ENCODE results near the gene HDAC1. TPM values are rescaled to one million over a fixed set of nuclear protein-coding genes. Genes with fewer than 3 reads are reported as not detected.

The HDAC1 gene
- polyA plus RNA-seq, 3 donors: 73.8 to 95.0 (median 88.7) TPM

DNA sequence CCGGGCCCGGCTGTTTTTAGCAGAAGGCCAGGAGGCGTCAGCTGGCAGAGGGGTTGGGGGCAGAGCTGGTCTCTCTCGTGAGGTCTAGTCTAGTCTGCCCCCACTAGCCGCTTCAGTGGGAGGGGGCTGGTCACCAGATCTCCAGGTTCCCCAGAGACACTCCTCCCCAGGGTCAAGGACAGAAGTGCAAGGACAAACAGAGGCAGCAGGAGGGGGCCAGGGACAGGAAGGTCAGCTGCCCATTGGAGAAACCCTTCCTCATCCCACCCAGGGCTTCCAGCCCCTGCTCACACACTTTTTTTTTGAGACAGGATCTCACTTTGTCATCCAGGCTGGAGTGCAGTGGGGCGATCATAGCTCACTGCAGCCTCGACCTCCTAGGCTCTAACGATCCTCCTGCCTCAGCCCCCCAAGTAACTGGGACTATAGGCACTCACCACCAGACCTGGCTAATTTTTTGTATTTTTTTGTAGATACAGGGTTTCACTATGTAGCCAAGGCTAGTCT is 60.4 kb downstream of the HDAC1 start:
- Histone ChIP-seq H2AFZ (ENCODE audit: insufficient read depth, low read depth, low read length, poor library complexity, severe bottlenecking) (peak overlapping the region; percentile 76), H3K9ac (ENCODE audit: insufficient read depth, low read length, poor library complexity, severe bottlenecking) (peak overlapping the region; percentile 89), H3K4me1 (ENCODE audit: control insufficient read depth in 1 of 2, insufficient read depth in 2 of 2, low read length in 2 of 2) (peaks cover 58 to 65% of the 10 kb centered on the region in 2 donors), H3K36me3 (replicated peaks in 1 of 2; ENCODE audit: control insufficient read depth in 1 of 2, insufficient read depth in 2 of 2, low read length in 2 of 2) (no peaks in the 10 kb centered on the region), H3K79me2 (ENCODE audit: insufficient read depth, low read length) (no peaks in the 10 kb centered on the region), H4K20me1 (ENCODE audit: insufficient read depth, low read length) (no peaks in the 10 kb centered on the region), H3K4me2 (replicated peaks; ENCODE audit: extremely low read depth, low read length, poor library complexity, severe bottlenecking) (peak overlapping the region; percentile 79), H3K4me3 (replicated peaks in 1 of 3; ENCODE audit: low read depth in 2 of 3, low read length in 3 of 3) (peak overlapping the region; percentile 35 to 74 (median 41)), H3K27me3 (ENCODE audit: control insufficient read depth in 2 of 2, insufficient read depth in 2 of 2, low read length in 2 of 2) (peaks cover 0 to 8% of the 10 kb centered on the region in 2 donors), H3K27ac (ENCODE audit: low read depth in 1 of 2, low read length in 2 of 2) (peak overlapping the region; percentile 63 to 88), H3K9me3 (replicated peaks in 1 of 2; ENCODE audit: control insufficient read depth in 1 of 2, insufficient read depth in 1 of 2, low read length in 2 of 2) (peaks cover 0 to 5% of the 10 kb centered on the region in 2 donors)
- TF ChIP-seq, protein P1, sequence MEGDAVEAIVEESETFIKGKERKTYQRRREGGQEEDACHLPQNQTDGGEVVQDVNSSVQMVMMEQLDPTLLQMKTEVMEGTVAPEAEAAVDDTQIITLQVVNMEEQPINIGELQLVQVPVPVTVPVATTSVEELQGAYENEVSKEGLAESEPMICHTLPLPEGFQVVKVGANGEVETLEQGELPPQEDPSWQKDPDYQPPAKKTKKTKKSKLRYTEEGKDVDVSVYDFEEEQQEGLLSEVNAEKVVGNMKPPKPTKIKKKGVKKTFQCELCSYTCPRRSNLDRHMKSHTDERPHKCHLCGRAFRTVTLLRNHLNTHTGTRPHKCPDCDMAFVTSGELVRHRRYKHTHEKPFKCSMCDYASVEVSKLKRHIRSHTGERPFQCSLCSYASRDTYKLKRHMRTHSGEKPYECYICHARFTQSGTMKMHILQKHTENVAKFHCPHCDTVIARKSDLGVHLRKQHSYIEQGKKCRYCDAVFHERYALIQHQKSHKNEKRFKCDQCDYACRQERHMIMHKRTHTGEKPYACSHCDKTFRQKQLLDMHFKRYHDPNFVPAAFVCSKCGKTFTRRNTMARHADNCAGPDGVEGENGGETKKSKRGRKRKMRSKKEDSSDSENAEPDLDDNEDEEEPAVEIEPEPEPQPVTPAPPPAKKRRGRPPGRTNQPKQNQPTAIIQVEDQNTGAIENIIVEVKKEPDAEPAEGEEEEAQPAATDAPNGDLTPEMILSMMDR (IDR thresholded peaks at IDR 0.05): no peak
- Mint-ChIP-seq H3K36me3 (peaks cover 8 to 26% of the 10 kb centered on the region in 2 donors), H3K4me3 (peak overlapping the region; percentile 68 to 70), H3K27ac (peak overlapping the region in 5 of 7 donors; percentile 40 to 90 (median 73)), H3K27me3 (ENCODE audit: low read depth in 3 of 3) (peaks cover 24 to 32% (median 28%) of the 10 kb centered on the region in 3 donors), H3K4me1 (peaks cover 62% of the 10 kb centered on the region), H3K9me3 (peaks cover 2 to 9% (median 4%) of the 10 kb centered on the region in 7 donors)
- no peak for DNase-seq
- intact Hi-C loops (cut with micrococcal nuclease): loop anchor here in 1 of 2 donors (5.0 kb wide), 1 partner anchor 40 kb away; the partner anchor contains the start of gene BSDC1
- no CpG with 5 or more reads among the region's 8 CpGs for WGBS (ENCODE audit: insufficient coverage)

DNA sequence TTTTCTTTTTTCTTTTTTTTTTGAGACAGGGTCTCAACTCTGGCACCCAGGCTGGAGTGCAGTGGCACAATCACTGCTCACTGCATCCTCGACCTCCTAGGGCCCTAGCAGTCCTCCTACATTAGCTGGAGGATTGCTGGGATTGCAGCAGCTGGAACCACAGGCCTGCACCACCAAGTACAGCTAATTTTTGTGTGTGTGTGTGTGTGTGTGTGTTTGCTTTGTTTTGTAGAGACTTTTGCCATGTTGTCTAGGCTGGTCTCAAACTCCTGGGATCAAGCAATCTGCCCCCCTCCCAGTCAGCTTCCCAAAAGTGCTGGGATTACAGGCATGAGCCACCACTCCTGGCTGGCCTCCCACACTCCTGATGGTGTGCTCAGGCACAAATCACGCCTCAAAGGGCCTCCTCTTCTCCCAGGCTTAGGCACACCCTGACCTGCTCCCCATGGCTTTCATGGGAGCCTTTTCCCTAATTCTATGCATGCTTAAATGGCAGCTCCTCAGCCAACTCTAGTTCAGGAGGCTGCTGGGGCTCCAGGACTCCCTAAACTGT is 61.0 kb downstream of the HDAC1 start:
- intact Hi-C loops (cut with micrococcal nuclease): loop anchor here in 1 of 2 donors (5.0 kb wide), 1 partner anchor 39 kb away; the partner anchor contains the start of gene BSDC1
- Histone ChIP-seq H3K9ac (ENCODE audit: insufficient read depth, low read length, poor library complexity, severe bottlenecking) (no peak overlapping the region), H3K27me3 (ENCODE audit: control insufficient read depth in 2 of 2, insufficient read depth in 2 of 2, low read length in 2 of 2) (peaks cover 0 to 3% of the 10 kb centered on the region in 2 donors), H3K9me3 (replicated peaks in 1 of 2; ENCODE audit: control insufficient read depth in 1 of 2, insufficient read depth in 1 of 2, low read length in 2 of 2) (peaks cover 0 to 5% of the 10 kb centered on the region in 2 donors), H3K4me3 (replicated peaks in 1 of 3; ENCODE audit: low read depth in 2 of 3, low read length in 3 of 3) (no peak overlapping the region), H3K4me2 (replicated peaks; ENCODE audit: extremely low read depth, low read length, poor library complexity, severe bottlenecking) (peak overlapping the region; percentile 9), H4K20me1 (ENCODE audit: insufficient read depth, low read length) (no peaks in the 10 kb centered on the region), H3K4me1 (ENCODE audit: control insufficient read depth in 1 of 2, insufficient read depth in 2 of 2, low read length in 2 of 2) (peaks cover 58 to 63% of the 10 kb centered on the region in 2 donors), H3K27ac (ENCODE audit: low read depth in 1 of 2, low read length in 2 of 2) (no peak overlapping the region), H3K79me2 (ENCODE audit: insufficient read depth, low read length) (no peaks in the 10 kb centered on the region), H2AFZ (ENCODE audit: insufficient read depth, low read depth, low read length, poor library complexity, severe bottlenecking) (no peak overlapping the region), H3K36me3 (replicated peaks in 1 of 2; ENCODE audit: control insufficient read depth in 1 of 2, insufficient read depth in 2 of 2, low read length in 2 of 2) (no peaks in the 10 kb centered on the region)
- Mint-ChIP-seq H3K4me3 (peak overlapping the region; percentile 27 to 68), H3K27ac (no peak overlapping the region), H3K9me3 (peaks cover 2 to 9% (median 4%) of the 10 kb centered on the region in 7 donors), H3K4me1 (peaks cover 61% of the 10 kb centered on the region), H3K36me3 (peaks cover 8 to 24% of the 10 kb centered on the region in 2 donors), H3K27me3 (ENCODE audit: low read depth in 3 of 3) (peaks cover 19 to 30% (median 24%) of the 10 kb centered on the region in 3 donors)
- 80% methylated on average over 1 of the region's 2 CpGs for WGBS (ENCODE audit: insufficient coverage)
- no peak for DNase-seq
- TF ChIP-seq, protein P1 (IDR thresholded peaks at IDR 0.05): no peak

Data from CD14-positive monocyte (primary cell).